Gastroesophageal sphincter (tissue), 3 donors: Measurements from ENCODE around the gene SH2D3A.

Experiments
- POLR2A ChIP-seq, 2 donors: fragments of 450-650 bp; IDR thresholded peaks; one replicate each; pipeline ENCODE4 v1.6.1; 2017; ENCODE audit warnings: antibody characterized with exemption in 2 of 2, mild to moderate bottlenecking in 2 of 2, moderate library complexity in 1 of 2
- TF ChIP-seq, protein P1 (sequence below), 4 experiments: fragments of 200-600 bp in 2 of 4; fragments of 450-650 bp in 2 of 4; sonication (generic) in 1 of 4; IDR thresholded peaks; one replicate each; pipeline ENCODE4 v1.5.1; 2017 to 2019; ENCODE audit warnings: antibody characterized with exemption in 4 of 4, mild to moderate bottlenecking in 2 of 4, moderate library complexity in 2 of 4

DNA sequence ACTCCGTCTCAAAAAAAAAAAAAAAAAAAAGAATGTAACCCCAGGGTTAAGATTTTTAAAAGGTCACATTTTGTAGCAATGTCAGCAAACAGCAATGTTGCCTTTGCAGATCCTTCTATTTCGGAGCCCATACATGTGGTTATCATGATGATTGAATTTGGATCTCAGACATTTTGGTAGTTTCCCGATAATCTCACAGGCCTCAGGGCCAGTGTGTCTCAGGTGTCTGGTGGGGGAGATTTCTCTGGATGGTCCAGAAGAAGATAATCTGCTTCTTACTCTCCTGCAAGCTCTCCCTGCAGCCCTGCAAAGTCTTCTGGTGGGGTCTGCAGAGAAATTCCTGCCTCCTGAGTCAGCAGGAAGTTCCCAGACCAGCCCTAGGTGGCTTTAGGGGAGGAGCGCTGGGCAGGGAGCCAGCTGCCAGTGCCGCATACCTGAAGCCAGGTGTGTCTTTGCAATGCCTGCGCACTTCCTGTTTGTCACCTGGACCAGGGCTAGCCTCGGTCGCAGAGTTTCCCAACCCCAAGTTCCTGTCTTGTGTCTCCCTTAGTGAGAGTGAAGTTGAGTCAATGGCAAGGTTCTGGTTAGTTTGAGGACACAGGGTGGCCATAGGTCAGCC lies 1.4 kb downstream of the SH2D3A start:
- TF ChIP-seq, protein P1, sequence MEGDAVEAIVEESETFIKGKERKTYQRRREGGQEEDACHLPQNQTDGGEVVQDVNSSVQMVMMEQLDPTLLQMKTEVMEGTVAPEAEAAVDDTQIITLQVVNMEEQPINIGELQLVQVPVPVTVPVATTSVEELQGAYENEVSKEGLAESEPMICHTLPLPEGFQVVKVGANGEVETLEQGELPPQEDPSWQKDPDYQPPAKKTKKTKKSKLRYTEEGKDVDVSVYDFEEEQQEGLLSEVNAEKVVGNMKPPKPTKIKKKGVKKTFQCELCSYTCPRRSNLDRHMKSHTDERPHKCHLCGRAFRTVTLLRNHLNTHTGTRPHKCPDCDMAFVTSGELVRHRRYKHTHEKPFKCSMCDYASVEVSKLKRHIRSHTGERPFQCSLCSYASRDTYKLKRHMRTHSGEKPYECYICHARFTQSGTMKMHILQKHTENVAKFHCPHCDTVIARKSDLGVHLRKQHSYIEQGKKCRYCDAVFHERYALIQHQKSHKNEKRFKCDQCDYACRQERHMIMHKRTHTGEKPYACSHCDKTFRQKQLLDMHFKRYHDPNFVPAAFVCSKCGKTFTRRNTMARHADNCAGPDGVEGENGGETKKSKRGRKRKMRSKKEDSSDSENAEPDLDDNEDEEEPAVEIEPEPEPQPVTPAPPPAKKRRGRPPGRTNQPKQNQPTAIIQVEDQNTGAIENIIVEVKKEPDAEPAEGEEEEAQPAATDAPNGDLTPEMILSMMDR (IDR thresholded peaks at IDR 0.05) = no peak
- no peak for TF ChIP-seq POLR2A (IDR thresholded peaks at IDR 0.05)
